ENCODE data around the gene TBC1D28.
"Not testable (repeated sequence)": the region's sequence is repeated elsewhere in the genome, so short reads cannot be mapped to it uniquely, and the experiment has no call there.

The TBC1D28 gene

GRCh38 chr17:18644291-18644690 is at the start of gene TBC1D28:
Gene TBC1D28, minus strand, starts transcription at chr17:18644391. Its CDS starts 3,039 bp downstream, at chr17:18641352.
- not testable (repeated sequence) for DNase-seq (ENCODE audit: low read depth); H3K4me3 ChIP-seq (ENCODE audit: low read depth, low read length)

GRCh38 chr17:18682668-18683067 is 38.5 kb upstream of the TBC1D28 start:
- H3K4me3 ChIP-seq (ENCODE audit: low read depth, low read length): peak overlapping the region; percentile 57
- not testable (repeated sequence) for DNase-seq (ENCODE audit: low read depth)

GRCh38 chr17:18681767-18682571 is 37.8 kb upstream of the TBC1D28 start, which contains the start of gene FOXO3B:
Gene FOXO3B, minus strand, starts transcription at chr17:18682314. Its CDS starts 663 bp downstream, at chr17:18681651.
- peak within 1 kb of the TSS; percentile 57 for H3K4me3 ChIP-seq (ENCODE audit: low read depth, low read length)
- DNase-seq (ENCODE audit: low read depth): peak; percentile 77

GRCh38 chr17:18677381-18677780 is 33.2 kb upstream of the TBC1D28 start:
- not testable (repeated sequence) for H3K4me3 ChIP-seq (ENCODE audit: low read depth, low read length); DNase-seq (ENCODE audit: low read depth)

DNA sequence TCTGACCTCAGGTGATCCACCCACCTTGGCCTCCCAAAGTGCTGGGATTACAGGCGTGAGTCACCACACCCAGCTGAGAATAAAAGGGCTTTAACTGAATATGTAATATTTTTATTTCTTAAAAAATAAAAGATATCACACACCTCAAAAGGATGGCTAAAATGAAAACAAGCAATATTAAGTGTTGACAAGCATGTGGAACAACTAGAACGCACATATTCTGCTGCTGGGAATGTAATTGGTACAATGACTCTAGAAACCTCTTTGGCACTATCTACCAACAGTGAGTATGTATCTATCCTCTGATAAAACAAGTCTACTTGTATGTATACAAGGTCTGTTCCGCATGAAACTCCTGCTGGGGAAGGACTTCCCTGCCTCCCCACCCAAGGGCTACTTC is 32.7 kb upstream of the TBC1D28 start:
- not testable (repeated sequence) for DNase-seq (ENCODE audit: low read depth); H3K4me3 ChIP-seq (ENCODE audit: low read depth, low read length)

- not testable (repeated sequence) for DNase-seq (ENCODE audit: low read depth); H3K4me3 ChIP-seq (ENCODE audit: low read depth, low read length)
Observed at GRCh38 chr17:18672395-18673227, 28.4 kb upstream of the TBC1D28 start.

- not testable (repeated sequence) for H3K4me3 ChIP-seq (ENCODE audit: low read depth, low read length); DNase-seq (ENCODE audit: low read depth)
Observed at GRCh38 chr17:18668625-18669024, 24.4 kb upstream of the TBC1D28 start.

- not testable (repeated sequence) for H3K4me3 ChIP-seq (ENCODE audit: low read depth, low read length); DNase-seq (ENCODE audit: low read depth)
Observed at GRCh38 chr17:18667535-18667934, 23.3 kb upstream of the TBC1D28 start.

- not testable (repeated sequence) for DNase-seq (ENCODE audit: low read depth)
Observed at GRCh38 chr17:18666326-18666725, 22.1 kb upstream of the TBC1D28 start.

DNA sequence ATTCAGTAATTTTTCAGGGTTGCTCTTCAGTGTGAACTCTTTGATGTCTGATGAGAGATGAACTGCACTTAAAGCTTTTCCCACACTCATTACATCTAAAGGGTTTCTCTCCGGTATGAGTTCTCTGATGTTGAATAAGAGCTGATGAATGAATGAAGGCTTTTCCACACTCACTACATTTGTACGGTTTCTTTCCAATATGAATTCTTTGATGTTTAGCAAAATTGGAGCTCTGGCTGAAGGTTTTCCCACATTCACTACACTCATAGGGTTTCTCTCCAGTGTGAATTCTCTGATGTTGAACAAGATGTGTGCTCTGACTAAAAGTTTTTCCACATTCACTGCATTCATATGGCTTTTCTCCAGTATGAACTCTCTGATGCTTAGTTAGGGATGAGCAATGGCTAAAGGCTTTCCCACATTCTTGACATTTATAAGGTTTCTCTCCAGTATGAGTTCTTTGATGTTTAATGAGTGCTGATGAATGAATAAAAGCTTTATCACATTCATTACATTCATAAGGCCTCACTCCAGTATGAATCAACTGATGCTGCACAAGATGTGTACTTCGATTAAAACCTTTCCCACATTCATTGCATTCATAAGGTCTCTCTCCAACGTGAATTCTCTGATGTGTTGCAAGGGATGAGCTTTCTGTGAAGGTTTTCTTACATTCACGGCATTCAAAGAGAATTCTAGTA is 17.9 kb upstream of the TBC1D28 start:
- H3K4me3 ChIP-seq (ENCODE audit: low read depth, low read length); DNase-seq (ENCODE audit: low read depth): not testable (repeated sequence)

More at GRCh38 chr17:18666326-18666725, 22.1 kb upstream of the TBC1D28 start:
- not testable (repeated sequence) for H3K4me3 ChIP-seq (ENCODE audit: low read depth, low read length)

DNA sequence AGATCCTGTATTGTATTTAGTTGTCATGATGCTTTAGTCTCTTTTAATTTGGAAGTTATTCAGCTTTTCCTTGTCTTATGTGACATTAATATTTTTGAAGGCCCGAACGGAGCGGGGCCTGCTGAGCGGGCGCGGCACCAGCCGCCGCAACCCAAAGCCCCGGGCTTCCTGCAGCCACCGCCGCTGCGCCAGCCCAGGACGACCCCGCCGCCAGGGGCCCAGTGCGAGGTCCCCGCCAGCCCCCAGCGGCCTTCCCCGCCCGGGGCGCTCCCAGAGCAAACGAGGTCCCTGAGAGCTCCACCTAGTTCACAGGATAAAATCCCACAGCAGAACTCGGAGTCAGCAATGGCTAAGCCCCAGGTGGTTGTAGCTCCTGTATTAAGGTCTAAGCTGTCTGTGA is 5.9 kb upstream of the TBC1D28 start:
- not testable (repeated sequence) for H3K4me3 ChIP-seq (ENCODE audit: low read depth, low read length); DNase-seq (ENCODE audit: low read depth)

GRCh38 chr17:18643124-18643523 is 1.1 kb downstream of the TBC1D28 start:
- H3K4me3 ChIP-seq (ENCODE audit: low read depth, low read length); DNase-seq (ENCODE audit: low read depth): not testable (repeated sequence)

DNA sequence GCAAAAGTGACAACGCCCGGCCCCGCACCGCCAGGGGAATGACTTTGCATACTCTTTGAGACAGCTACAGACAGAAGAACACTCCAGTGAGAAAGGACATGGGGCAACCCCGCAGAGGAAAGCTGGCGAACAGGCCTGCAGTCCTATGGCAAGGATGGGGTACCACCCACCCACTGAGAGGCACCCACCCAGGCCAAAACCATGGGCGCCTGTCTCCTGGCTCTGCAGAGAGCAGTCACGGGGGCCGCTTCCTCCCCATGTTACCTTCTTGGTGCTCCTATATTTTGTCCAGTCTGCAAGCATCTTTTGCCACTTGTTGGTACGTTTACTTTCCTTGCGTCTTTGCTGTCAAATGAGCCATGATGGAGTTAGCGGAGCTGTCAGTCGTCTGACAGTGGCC is 5.8 kb downstream of the TBC1D28 start:
- not testable (repeated sequence) for H3K4me3 ChIP-seq (ENCODE audit: low read depth, low read length); DNase-seq (ENCODE audit: low read depth)

DNA sequence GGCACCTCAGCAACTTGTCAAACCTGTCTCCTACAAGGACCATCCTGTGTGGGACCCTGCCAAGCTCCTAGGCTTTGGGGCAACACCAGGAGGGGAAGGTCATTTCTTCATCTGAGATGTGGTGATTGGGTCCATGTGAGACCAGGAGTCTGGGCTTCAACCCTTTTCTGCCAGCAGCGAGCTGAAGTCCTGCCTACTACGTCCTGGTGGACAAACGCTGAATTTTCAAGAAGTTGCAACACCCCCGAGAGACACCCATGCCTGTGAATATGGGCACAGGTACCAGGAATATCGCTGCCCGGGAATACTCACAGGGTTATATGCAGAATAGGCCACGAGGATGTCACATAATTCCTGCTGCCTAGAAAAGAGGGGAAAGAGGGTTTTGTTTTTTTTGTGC is 8.0 kb downstream of the TBC1D28 start:
- not testable (repeated sequence) for DNase-seq (ENCODE audit: low read depth); H3K4me3 ChIP-seq (ENCODE audit: low read depth, low read length)

DNA sequence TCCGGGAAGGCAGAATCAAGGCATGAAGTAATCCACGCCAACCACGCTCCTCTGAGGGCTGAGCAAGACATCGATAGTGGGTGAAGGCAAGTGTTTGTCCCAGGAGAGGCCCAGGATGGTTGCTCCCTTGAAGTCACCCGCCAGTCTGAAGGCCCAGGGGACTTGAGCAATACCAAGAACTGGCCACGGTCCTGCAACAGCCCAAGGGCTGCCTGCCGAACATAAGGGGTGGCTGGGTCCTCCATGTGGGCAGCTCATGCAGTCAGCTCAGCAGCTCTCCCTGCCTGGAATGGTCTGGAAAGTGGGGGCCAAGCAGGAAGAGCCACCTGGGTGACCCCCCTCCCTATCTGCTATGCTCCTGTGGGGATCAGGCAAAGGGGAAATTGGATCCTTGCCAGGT is 8.4 kb downstream of the TBC1D28 start:
- H3K4me3 ChIP-seq (ENCODE audit: low read depth, low read length); DNase-seq (ENCODE audit: low read depth): not testable (repeated sequence)

GRCh38 chr17:18634550-18635263 is 9.5 kb downstream of the TBC1D28 start:
- H3K4me3 ChIP-seq (ENCODE audit: low read depth, low read length); DNase-seq (ENCODE audit: low read depth): not testable (repeated sequence)

Measured in LNCaP clone FGC (cell line).